BJ (cell line): Measurements from ENCODE around the gene SH3PXD2B. TPM values are rescaled to one million over a fixed set of nuclear protein-coding genes. Genes with fewer than 3 reads are reported as not detected.

Source experiments
- CTCF ChIA-PET: fragments of 350-600 bp; formaldehyde crosslinking; extraction: SDS; loops from one replicate; lab custom pipeline; 2021; ENCODE audit warnings: antibody characterized with exemption, inconsistent platforms; lab: Yijun Ruan, JAX
- POLR2A ChIA-PET: fragments of 300-600 bp; sonication (Branson Sonifier 250); formaldehyde crosslinking; extraction: SDS; loops from one replicate; lab custom pipeline; 2021; ENCODE audit warnings: antibody characterized with exemption; lab: Charles Lee
- DNase-seq: peaks from one replicate; pipeline ENCODE4 v3.0.0-alpha.2; 2011; ENCODE audit warnings: low read depth
- H3K27me3 ChIP-seq: 2 replicates; pipeline ENCODE4 v1.6.0; 2011; ENCODE audit warnings: low read length; ENCODE audit not compliant: control insufficient read depth, insufficient read depth
- H3K36me3 ChIP-seq: 2 replicates; pipeline ENCODE4 v1.5.1; 2011; ENCODE audit warnings: low read length; ENCODE audit not compliant: control insufficient read depth, insufficient read depth
- H3K4me3 ChIP-seq: 2 replicates; pipeline ENCODE4 v1.5.1; 2011; ENCODE audit warnings: low read depth, mild to moderate bottlenecking, control low read depth, low read length
- CTCF ChIP-seq: IDR thresholded peaks from 2 replicates; pipeline ENCODE4 v1.5.1; 2011; ENCODE audit warnings: low read depth, mild to moderate bottlenecking, control low read depth, inconsistent platforms, low read length, moderate library complexity; ENCODE audit not compliant: insufficient read depth
- polyA plus RNA-seq: library from polyadenylated mRNA; depleted of rRNA; stranded (reverse); fragments of >200 nt; gene quantifications from 2 replicates; pipeline ENCODE4 v1.2.3, GENCODE V29; 2011

Gene SH3PXD2B
- polyA plus RNA-seq, 1 experiment = 15.5 TPM

- no peak for TF ChIP-seq CTCF
- Histone ChIP-seq H3K4me3 (no peak overlapping the region), H3K27me3 (no peaks in the 10 kb centered on the region), H3K36me3 (peaks cover 12% of the 10 kb centered on the region)
- POLR2A ChIA-PET = no interaction called here
- CTCF ChIA-PET = interaction anchor here (0.5 kb wide), 1 partner anchor 663 kb away, joined by 3 read pairs; no protein-coding TSS in a partner anchor
- DNase-seq = no peak
Measured at GRCh38 chr5:172377856-172378255, 76.5 kb downstream of the SH3PXD2B start.

- H3K27me3 ChIP-seq = no peaks in the 10 kb centered on the region
- ChIA-PET POLR2A (no interaction called here), CTCF (interaction anchor here (0.5 kb wide), 1 partner anchor 663 kb away, joined by 3 read pairs; no protein-coding TSS in a partner anchor)
- H3K4me3 ChIP-seq = no peak overlapping the region
- peaks cover 12% of the 10 kb centered on the region for H3K36me3 ChIP-seq
- no peak for TF ChIP-seq CTCF
- no peak for DNase-seq
Measured at GRCh38 chr5:172377438-172377837, 76.9 kb downstream of the SH3PXD2B start.

- CTCF ChIA-PET = no interaction called here
- Histone ChIP-seq H3K36me3 (peaks cover 9% of the 10 kb centered on the region), H3K4me3 (no peak overlapping the region), H3K27me3 (no peaks in the 10 kb centered on the region)
- POLR2A ChIA-PET = no interaction called here
- DNase-seq = no peak
- TF ChIP-seq CTCF = no peak
Measured at GRCh38 chr5:172374783-172375182, 79.5 kb downstream of the SH3PXD2B start.

- CTCF ChIA-PET = no interaction called here
- no peak for TF ChIP-seq CTCF
- H3K4me3 ChIP-seq = no peak overlapping the region
- no peak for DNase-seq
- H3K36me3 ChIP-seq = peaks cover 8% of the 10 kb centered on the region
- H3K27me3 ChIP-seq = no peaks in the 10 kb centered on the region
- POLR2A ChIA-PET = no interaction called here
Measured at GRCh38 chr5:172373680-172374079, 80.6 kb downstream of the SH3PXD2B start.

DNA sequence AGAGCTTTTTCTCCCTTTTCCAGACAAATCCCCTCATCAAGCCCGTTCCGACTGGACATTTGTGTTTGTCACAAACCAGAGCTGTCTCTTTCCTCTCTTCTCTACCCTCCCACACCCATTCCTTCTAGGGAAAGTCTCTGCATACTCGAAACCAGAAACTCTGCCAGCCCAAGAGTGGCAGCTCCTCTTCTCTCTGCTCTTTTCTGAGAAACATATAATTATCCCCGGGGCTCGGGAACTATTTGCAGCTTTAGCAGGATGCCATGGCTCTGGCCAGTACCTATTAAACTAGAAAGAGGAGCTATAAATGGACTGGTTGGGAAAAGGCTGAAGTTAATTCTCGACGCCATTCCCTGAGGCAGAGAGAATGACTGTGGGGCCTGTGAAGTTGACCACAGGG lies 82.6 kb downstream of the SH3PXD2B start:
- ChIA-PET POLR2A (no interaction called here), CTCF (interaction anchor here (0.8 kb wide), 1 partner anchor 19 kb away, joined by 3 read pairs; no protein-coding TSS in a partner anchor)
- Histone ChIP-seq H3K4me3 (no peak overlapping the region), H3K36me3 (peaks cover 5% of the 10 kb centered on the region), H3K27me3 (no peaks in the 10 kb centered on the region)
- TF ChIP-seq CTCF = no peak
- no peak for DNase-seq
